PC-3 (cell line): ENCODE data around the gene UBR3. TPM values are rescaled to one million over a fixed set of nuclear protein-coding genes. Genes with fewer than 3 reads are reported as not detected.
"Not testable (repeated sequence)": the region's sequence is repeated elsewhere in the genome, so short reads cannot be mapped to it uniquely, and the experiment has no call there.

Experiments
- ATAC-seq: fragments of 200-7000 bp; cut with Tn5 transposase; 2 replicates; pipeline ENCODE4 v1.9.1; 2020; ENCODE audit warnings: mild to moderate bottlenecking, moderate library complexity
- BruUV-seq: library from RNA; stranded (reverse); fragments of 400-500 nt; replicated peaks from 2 replicates; lab custom pipeline; 2021; lab: Mats Ljungman, UMichigan
- CTCF ChIA-PET: fragments of 300-600 bp; sonication (Branson Sonifier 250); formaldehyde crosslinking; loops from one replicate; lab custom pipeline; 2022; ENCODE audit warnings: antibody characterized with exemption; lab: Charles Lee
- POLR2A ChIA-PET: fragments of 300-600 bp; sonication (Branson Sonifier 250); formaldehyde crosslinking; loops from one replicate; lab custom pipeline; 2022; ENCODE audit warnings: antibody characterized with exemption; ENCODE audit not compliant: unreplicated experiment; lab: Charles Lee
- DNase-seq: peaks from one replicate; pipeline ENCODE4 v3.0.0-alpha.2; 2015
- H2AFZ ChIP-seq: fragments of 300-600 bp; sonication (generic); 2 replicates; pipeline ENCODE4 v1.6.0; 2016; ENCODE audit warnings: antibody characterized with exemption, low read length
- H3F3A ChIP-seq: fragments of 300-600 bp; sonication (generic); one replicate; pipeline ENCODE4 v1.6.0; 2017; ENCODE audit warnings: antibody characterized with exemption, low read length, control low read depth, mild to moderate bottlenecking; ENCODE audit not compliant: unreplicated experiment
- H3K27ac ChIP-seq: fragments of 300-600 bp; sonication (generic); 2 replicates; pipeline ENCODE4 v1.5.1; 2016; ENCODE audit warnings: mild to moderate bottlenecking, low read length
- H3K27me3 ChIP-seq: fragments of 300-600 bp; sonication (generic); 2 replicates; pipeline ENCODE4 v1.6.1; 2016; ENCODE audit warnings: low read length, mixed read lengths
- H3K36me3 ChIP-seq: fragments of 300-600 bp; sonication (generic); 2 replicates; pipeline ENCODE4 v1.6.1; 2016; ENCODE audit warnings: low read depth, mixed run types, low read length, mixed read lengths
- H3K4me1 ChIP-seq: fragments of 300-600 bp; sonication (generic); 2 replicates; pipeline ENCODE4 v1.5.1; 2016; ENCODE audit warnings: low read length; ENCODE audit not compliant: insufficient read depth
- H3K4me2 ChIP-seq: fragments of 300-600 bp; sonication (generic); 2 replicates; pipeline ENCODE4 v1.6.0; 2016; ENCODE audit warnings: low read length
- H3K4me3 ChIP-seq: fragments of 300-600 bp; sonication (generic); 2 replicates; pipeline ENCODE4 v1.5.1; 2016; ENCODE audit warnings: mild to moderate bottlenecking, low read length, mixed read lengths
- H3K79me2 ChIP-seq: fragments of 300-600 bp; sonication (generic); 2 replicates; pipeline ENCODE4 v1.6.1; 2017; ENCODE audit warnings: low read length, mixed read lengths
- H3K9ac ChIP-seq: fragments of 300-600 bp; sonication (generic); 2 replicates; pipeline ENCODE4 v1.6.0; 2016; ENCODE audit warnings: mild to moderate bottlenecking, low read length
- H3K9me2 ChIP-seq: fragments of 300-600 bp; sonication (generic); replicated peaks from 2 replicates; pipeline ENCODE4 v1.6.1; 2016; ENCODE audit warnings: mixed run types, low read length, mixed read lengths
- H3K9me3 ChIP-seq: fragments of 300-600 bp; sonication (generic); 2 replicates; pipeline ENCODE4 v1.6.1; 2016; ENCODE audit warnings: low read length, mixed read lengths
- H4K20me1 ChIP-seq: fragments of 300-600 bp; sonication (generic); 2 replicates; pipeline ENCODE4 v1.6.1; 2016; ENCODE audit warnings: low read length, mixed read lengths
- EZH2 ChIP-seq: fragments of 300-600 bp; sonication (generic); IDR thresholded peaks from one replicate; pipeline ENCODE4 v1.6.1; 2017; ENCODE audit warnings: antibody characterized with exemption, mild to moderate bottlenecking, low read length; ENCODE audit not compliant: unreplicated experiment
- EZH2phosphoT487 ChIP-seq: fragments of 300-600 bp; sonication (generic); IDR thresholded peaks from 2 replicates; pipeline ENCODE4 v1.6.1; 2018; ENCODE audit warnings: mild to moderate bottlenecking, antibody characterized with exemption, low read length, borderline replicate concordance
- intact Hi-C: fragments of 100-400 bp; cut with micrococcal nuclease; formaldehyde crosslinking; loops from 2 replicates; pipeline ENCODE4 v1.9.0; 2023
- total RNA-seq: library from RNA; depleted of rRNA; stranded (reverse); fragments of >200 nt; gene quantifications from 2 replicates; pipeline ENCODE4 v1.2.3, GENCODE V29; 2014
- TF ChIP-seq, protein P1 (sequence below): fragments of 300-600 bp; sonication (generic); conservative IDR thresholded peaks from 2 replicates; pipeline ENCODE4 v1.5.1; 2017; ENCODE audit warnings: antibody characterized with exemption, low read depth, mild to moderate bottlenecking, low read length

The UBR3 gene
- total RNA-seq, 1 experiment from 2014 or later: 30.9 TPM

DNA sequence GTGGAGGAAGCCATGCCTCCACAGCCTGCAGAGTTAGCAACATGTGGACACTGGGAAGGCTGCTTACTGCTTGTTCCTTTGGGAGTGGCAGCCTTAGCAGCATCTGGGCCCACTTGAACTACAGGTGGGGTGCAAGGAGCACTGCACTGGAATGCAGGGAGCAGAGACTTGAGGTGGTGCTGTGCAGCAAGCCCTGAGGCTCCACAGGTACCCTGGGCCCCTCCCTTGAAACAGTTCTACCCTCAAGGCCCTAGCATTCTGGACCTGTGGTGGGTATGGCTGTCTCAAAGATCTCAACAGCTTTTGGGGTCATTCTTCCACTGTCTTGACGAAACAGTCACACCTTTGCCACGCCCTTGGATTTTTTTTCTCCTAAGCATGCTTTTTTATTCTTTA lies 13.5 kb downstream of the UBR3 start:
- POLR2A ChIA-PET: no interaction called here
- no peaks in the 10 kb centered on the region for H3K27me3 ChIP-seq
- CTCF ChIA-PET: no interaction called here
- intact Hi-C loops: no loop called here
- no peaks in the 10 kb centered on the region for H4K20me1 ChIP-seq
- H3K4me1 ChIP-seq: no peaks in the 10 kb centered on the region
- H3K4me2 ChIP-seq: no peak overlapping the region
- H3K9me2 ChIP-seq: no peaks in the 10 kb centered on the region
- TF ChIP-seq EZH2phosphoT487: no peak
- TF ChIP-seq, protein P1, sequence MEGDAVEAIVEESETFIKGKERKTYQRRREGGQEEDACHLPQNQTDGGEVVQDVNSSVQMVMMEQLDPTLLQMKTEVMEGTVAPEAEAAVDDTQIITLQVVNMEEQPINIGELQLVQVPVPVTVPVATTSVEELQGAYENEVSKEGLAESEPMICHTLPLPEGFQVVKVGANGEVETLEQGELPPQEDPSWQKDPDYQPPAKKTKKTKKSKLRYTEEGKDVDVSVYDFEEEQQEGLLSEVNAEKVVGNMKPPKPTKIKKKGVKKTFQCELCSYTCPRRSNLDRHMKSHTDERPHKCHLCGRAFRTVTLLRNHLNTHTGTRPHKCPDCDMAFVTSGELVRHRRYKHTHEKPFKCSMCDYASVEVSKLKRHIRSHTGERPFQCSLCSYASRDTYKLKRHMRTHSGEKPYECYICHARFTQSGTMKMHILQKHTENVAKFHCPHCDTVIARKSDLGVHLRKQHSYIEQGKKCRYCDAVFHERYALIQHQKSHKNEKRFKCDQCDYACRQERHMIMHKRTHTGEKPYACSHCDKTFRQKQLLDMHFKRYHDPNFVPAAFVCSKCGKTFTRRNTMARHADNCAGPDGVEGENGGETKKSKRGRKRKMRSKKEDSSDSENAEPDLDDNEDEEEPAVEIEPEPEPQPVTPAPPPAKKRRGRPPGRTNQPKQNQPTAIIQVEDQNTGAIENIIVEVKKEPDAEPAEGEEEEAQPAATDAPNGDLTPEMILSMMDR: no peak
- TF ChIP-seq EZH2: no peak
- no peak overlapping the region for H2AFZ ChIP-seq
- BruUV-seq: no TSS peak
- H3K36me3 ChIP-seq: peaks cover 6% of the 10 kb centered on the region; the same call in 1 of the 2 replicates
- no peaks in the 10 kb centered on the region for H3F3A ChIP-seq
- H3K4me3 ChIP-seq: no peak overlapping the region
- H3K79me2 ChIP-seq: peaks cover 85% of the 10 kb centered on the region
- no peak overlapping the region for H3K27ac ChIP-seq
- no peak overlapping the region for H3K9ac ChIP-seq
- H3K9me3 ChIP-seq: no peaks in the 10 kb centered on the region
- ATAC-seq (no peak), DNase-seq (no peak)

DNA sequence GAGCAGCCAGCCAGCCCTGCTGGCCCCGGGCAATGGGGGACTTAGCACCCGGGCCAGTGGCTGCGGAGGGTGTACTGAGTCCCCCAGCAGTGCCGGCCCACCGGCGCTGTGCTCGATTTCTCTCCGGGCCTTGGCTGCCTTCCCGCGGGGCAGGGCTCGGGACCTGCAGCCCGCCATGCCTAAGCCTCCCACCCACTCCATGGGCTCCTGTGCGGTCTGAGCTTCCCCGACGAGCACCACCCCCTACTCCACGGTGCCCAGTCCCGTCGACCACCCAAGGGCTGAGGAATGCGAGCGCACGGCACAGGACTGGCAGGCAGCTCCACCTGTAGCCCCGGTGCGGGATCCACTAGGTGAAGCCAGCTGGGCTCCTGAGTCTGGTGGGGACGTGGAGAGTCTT lies 14.4 kb downstream of the UBR3 start:
- CTCF ChIA-PET, H4K20me1 ChIP-seq: not testable (repeated sequence)
- H3K79me2 ChIP-seq: peaks cover 87% of the 10 kb centered on the region

DNA sequence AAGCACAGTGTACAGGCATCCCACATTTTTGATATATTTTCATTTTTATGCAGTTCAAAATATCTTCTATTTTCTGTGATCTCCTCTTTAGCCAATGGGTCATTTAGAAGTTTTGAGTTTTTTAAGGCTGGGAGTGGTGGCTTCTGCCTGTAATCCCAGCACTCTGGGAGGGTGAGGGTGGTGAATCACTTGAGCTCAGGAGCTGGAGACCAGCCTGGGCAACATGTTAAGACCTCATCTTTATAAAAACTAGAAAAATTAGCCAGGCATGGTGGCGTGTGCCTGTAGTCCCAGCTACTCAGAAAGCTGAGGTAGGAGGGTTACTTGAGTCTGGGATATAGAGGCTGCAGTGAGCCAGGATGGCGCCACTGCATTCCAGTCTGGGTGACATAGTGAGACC lies 17.8 kb downstream of the UBR3 start:
- Histone ChIP-seq H3K4me2 (no peak overlapping the region), H4K20me1 (no peaks in the 10 kb centered on the region), H3K4me3 (no peak overlapping the region), H3K4me1 (no peaks in the 10 kb centered on the region), H3F3A (no peaks in the 10 kb centered on the region), H3K27ac (no peak overlapping the region), H3K9ac (no peak overlapping the region), H3K9me2 (no peaks in the 10 kb centered on the region), H3K79me2 (peaks cover 85% of the 10 kb centered on the region), H3K36me3 (peaks cover 6% of the 10 kb centered on the region; the same call in 1 of the 2 replicates), H3K9me3 (no peaks in the 10 kb centered on the region), H3K27me3 (no peaks in the 10 kb centered on the region), H2AFZ (no peak overlapping the region)
- intact Hi-C loops: no loop called here
- DNase-seq (no peak), ATAC-seq (no peak)
- POLR2A ChIA-PET: no interaction called here
- no TSS peak for BruUV-seq
- TF ChIP-seq EZH2phosphoT487: no peak
- TF ChIP-seq, protein P1: no peak
- no peak for TF ChIP-seq EZH2
- CTCF ChIA-PET: no interaction called here

More for the DNA sequence above, 14.4 kb downstream of the UBR3 start:
- H3K36me3 ChIP-seq, BruUV-seq, DNase-seq, H2AFZ ChIP-seq, ATAC-seq, H3K9ac ChIP-seq, H3K9me2 ChIP-seq, H3K4me2 ChIP-seq, H3K4me3 ChIP-seq, H3F3A ChIP-seq, H3K27ac ChIP-seq, POLR2A ChIA-PET, H3K9me3 ChIP-seq, intact Hi-C loops, H3K4me1 ChIP-seq, H3K27me3 ChIP-seq: not testable (repeated sequence)

DNA sequence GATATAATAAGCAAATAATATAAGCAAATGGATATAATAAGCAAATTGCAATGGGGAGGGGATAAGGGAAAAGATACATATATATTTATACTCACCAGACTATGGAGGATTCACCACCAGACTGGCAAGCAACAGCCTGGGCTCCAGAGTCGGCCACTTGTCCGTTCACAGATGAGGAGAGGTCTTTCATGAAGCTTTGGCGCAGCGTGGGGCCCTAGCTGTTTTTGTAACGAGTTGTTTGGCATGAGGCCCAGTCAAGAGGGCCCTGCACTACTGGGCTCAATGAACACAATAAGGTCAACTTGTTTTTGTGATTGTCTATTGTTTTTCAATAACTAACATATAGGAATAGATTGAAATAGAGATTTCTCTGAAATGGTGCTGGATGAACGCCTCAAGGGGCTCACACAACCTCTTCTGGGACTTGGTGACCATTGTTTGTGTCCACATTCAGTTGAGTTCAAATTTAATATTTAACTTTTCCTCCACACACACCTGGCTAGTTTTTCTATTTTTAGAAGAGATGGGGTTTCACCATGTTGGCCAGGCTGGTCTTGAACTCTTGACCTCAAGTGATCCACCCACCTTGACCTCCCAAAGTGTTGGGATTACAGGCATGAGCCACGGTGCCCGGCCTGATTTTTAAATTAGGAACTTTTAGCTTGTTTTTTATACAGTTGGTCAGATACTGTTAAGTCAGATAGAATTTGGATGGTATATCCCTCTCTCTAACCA lies 21.9 kb downstream of the UBR3 start:
- ATAC-seq: not testable (repeated sequence)

More for the DNA sequence above, 21.9 kb downstream of the UBR3 start:
- H3K79me2 ChIP-seq: peaks cover 92% of the 10 kb centered on the region
- H4K20me1 ChIP-seq, H3K4me1 ChIP-seq, H3K36me3 ChIP-seq, H3K4me2 ChIP-seq, H3F3A ChIP-seq, H3K9me2 ChIP-seq, H3K27me3 ChIP-seq, intact Hi-C loops, H3K4me3 ChIP-seq, POLR2A ChIA-PET, H3K9ac ChIP-seq, CTCF ChIA-PET, BruUV-seq, H2AFZ ChIP-seq, H3K27ac ChIP-seq, H3K9me3 ChIP-seq, DNase-seq: not testable (repeated sequence)
